IMR-90 (cell line): ENCODE results near the gene SMCP. TPM values are rescaled to one million over a fixed set of nuclear protein-coding genes. Genes with fewer than 3 reads are reported as not detected.

Experiments used
- ATAC-seq: fragments of 200-7000 bp; cut with Tn5 transposase; 2 replicates; pipeline ENCODE4 v1.9.1; 2020; ENCODE audit warnings: low read depth, mild to moderate bottlenecking, moderate library complexity
- BruUV-seq: library from RNA; stranded (reverse); fragments of 400-500 nt; replicated peaks from 2 replicates; lab custom pipeline; 2021; lab: Mats Ljungman, UMichigan
- CTCF ChIA-PET: fragments of 300-600 bp; formaldehyde crosslinking; extraction: SDS; loops from one replicate; lab custom pipeline; 2021; ENCODE audit warnings: antibody characterized with exemption; lab: Yijun Ruan, JAX
- POLR2A ChIA-PET: fragments of 300-600 bp; sonication (Branson Sonifier 250); formaldehyde crosslinking; loops from one replicate; lab custom pipeline; 2022; ENCODE audit warnings: antibody characterized with exemption; ENCODE audit not compliant: unreplicated experiment; lab: Charles Lee
- DNase-seq: peaks from one replicate; pipeline ENCODE4 v3.0.0; 2013
- H2AFZ ChIP-seq: replicated peaks from 2 replicates; pipeline ENCODE3; 2013; ENCODE audit warnings: low read length, mild to moderate bottlenecking; ENCODE audit not compliant: poor library complexity
- H2AK5ac ChIP-seq: 2 replicates; pipeline ENCODE4 v1.6.1; 2013; ENCODE audit warnings: low read depth, low read length, inconsistent platforms
- H2AK9ac ChIP-seq: replicated peaks from 2 replicates; pipeline ENCODE3; 2013; ENCODE audit warnings: mild to moderate bottlenecking, low read depth, low read length, moderate library complexity; ENCODE audit not compliant: poor library complexity
- H2BK120ac ChIP-seq: 2 replicates; pipeline ENCODE4 v1.6.1; 2013; ENCODE audit warnings: low read depth, low read length, inconsistent platforms
- H2BK15ac ChIP-seq: 3 replicates; pipeline ENCODE4 v1.6.1; 2013; ENCODE audit warnings: low read depth, low read length, inconsistent platforms
- H2BK20ac ChIP-seq: 2 replicates; pipeline ENCODE4 v1.6.1; 2013; ENCODE audit warnings: low read depth, mild to moderate bottlenecking, inconsistent platforms, low read length, moderate library complexity
- H2BK5ac ChIP-seq: 2 replicates; pipeline ENCODE4 v1.6.1; 2013; ENCODE audit warnings: mild to moderate bottlenecking, low read depth, low read length, inconsistent platforms; ENCODE audit not compliant: poor library complexity, severe bottlenecking
- H3K14ac ChIP-seq: replicated peaks from 2 replicates; pipeline ENCODE4 v1.6.1; 2013; ENCODE audit warnings: low read depth, low read length, inconsistent platforms
- H3K18ac ChIP-seq: 2 replicates; pipeline ENCODE4 v1.6.1; 2013; ENCODE audit warnings: low read depth, low read length, control low read depth
- H3K23ac ChIP-seq: 2 replicates; pipeline ENCODE4 v1.6.1; 2013; ENCODE audit warnings: low read depth, low read length, inconsistent platforms
- H3K27ac ChIP-seq: 2 replicates; pipeline ENCODE4 v1.5.1; 2013; ENCODE audit warnings: mild to moderate bottlenecking, control low read depth, low read length; ENCODE audit not compliant: insufficient read depth
- H3K27me3 ChIP-seq: 2 replicates; pipeline ENCODE4 v1.6.1; 2013; ENCODE audit warnings: low read length; ENCODE audit not compliant: control insufficient read depth, insufficient read depth
- H3K36me3 ChIP-seq: 2 replicates; pipeline ENCODE4 v1.6.1; 2013; ENCODE audit warnings: low read length, mixed read lengths; ENCODE audit not compliant: control insufficient read depth, insufficient read depth
- H3K4ac ChIP-seq: 2 replicates; pipeline ENCODE4 v1.6.1; 2013; ENCODE audit warnings: low read depth, low read length, inconsistent platforms
- H3K4me1 ChIP-seq: 2 replicates; pipeline ENCODE4 v1.6.1; 2013; ENCODE audit warnings: low read length, mixed read lengths; ENCODE audit not compliant: control insufficient read depth, insufficient read depth
- H3K4me2 ChIP-seq: 2 replicates; pipeline ENCODE4 v1.6.1; 2013; ENCODE audit warnings: low read depth, mild to moderate bottlenecking, control low read depth, low read length, moderate library complexity
- H3K4me3 ChIP-seq: 2 replicates; pipeline ENCODE4 v1.5.1; 2013; ENCODE audit warnings: low read depth, mild to moderate bottlenecking, control low read depth, low read length, moderate library complexity; ENCODE audit not compliant: insufficient read depth
- H3K56ac ChIP-seq: 2 replicates; pipeline ENCODE4 v1.6.1; 2013; ENCODE audit warnings: low read length, inconsistent platforms; ENCODE audit not compliant: insufficient read depth; ENCODE audit errors: extremely low read depth
- H3K79me1 ChIP-seq, 2 experiments: 2 replicates each; pipeline ENCODE4 v1.6.1; 2013; ENCODE audit warnings: low read length in 2 of 2, inconsistent platforms in 1 of 2, low read depth in 1 of 2
- H3K9ac ChIP-seq: 2 replicates; pipeline ENCODE4 v1.6.1; 2013; ENCODE audit warnings: low read depth, low read length, control low read depth
- H3K9me1 ChIP-seq: 2 replicates; pipeline ENCODE4 v1.6.1; 2013; ENCODE audit warnings: low read length, inconsistent platforms; ENCODE audit not compliant: insufficient read depth
- H3K9me3 ChIP-seq: 2 replicates; pipeline ENCODE4 v1.6.1; 2013; ENCODE audit warnings: low read length; ENCODE audit not compliant: control insufficient read depth, insufficient read depth
- H4K20me1 ChIP-seq: 2 replicates; pipeline ENCODE4 v1.6.1; 2013; ENCODE audit warnings: low read length, inconsistent platforms; ENCODE audit not compliant: insufficient read depth
- H4K5ac ChIP-seq: 2 replicates; pipeline ENCODE4 v1.6.1; 2013; ENCODE audit warnings: mild to moderate bottlenecking, low read depth, low read length, control low read depth
- H4K8ac ChIP-seq, 2 experiments: 2 replicates each; pipeline ENCODE4 v1.6.1; 2013; ENCODE audit warnings: low read depth in 2 of 2, low read length in 2 of 2, control low read depth in 1 of 2, inconsistent platforms in 1 of 2
- H4K91ac ChIP-seq: 2 replicates; pipeline ENCODE4 v1.6.1; 2013; ENCODE audit warnings: low read depth, low read length, inconsistent platforms; ENCODE audit not compliant: insufficient read depth
- POLR2A ChIP-seq: IDR thresholded peaks from 2 replicates; pipeline ENCODE4 v1.6.1; 2012; ENCODE audit warnings: mild to moderate bottlenecking, low read depth, low read length
- SMC3 ChIP-seq: fragments of 150-350 bp; IDR thresholded peaks from 2 replicates; pipeline ENCODE4 v1.6.1; 2016; ENCODE audit warnings: low read depth, mild to moderate bottlenecking, antibody characterized with exemption, low read length, moderate library complexity
- WGBS, 2 experiments: methylation state at CpG; one replicate each; pipeline versions ENCODE4 v1.1.5 to v1.1.7; 2013; ENCODE audit warnings: missing lambda C conversion rate in 2 of 2; ENCODE audit not compliant: insufficient read length in 1 of 2; ENCODE audit errors: extremely low coverage in 2 of 2; 5-methylcytosine and 5-hydroxymethylcytosine counted together
- dilution Hi-C: fragments of 300-500 bp; cut with HindIII; formaldehyde crosslinking; loops from one replicate; pipeline ENCODE4 v1.14.3; 2018; ENCODE audit warnings: low sequenced_read_pairs; ENCODE audit not compliant: unreplicated experiment
- in situ Hi-C: fragments of 300-500 bp; cut with MboI; formaldehyde crosslinking; loops from 3 replicates; pipeline ENCODE4 v1.14.3; 2019; ENCODE audit warnings: low sequenced_read_pairs, inconsistent platforms, mixed read lengths
- intact Hi-C: fragments of 100-400 bp; cut with micrococcal nuclease; formaldehyde crosslinking; loops from 2 replicates; pipeline ENCODE4 v1.10.0; 2022
- polyA plus RNA-seq, 3 experiments: library from polyadenylated mRNA; depleted of rRNA; stranded (reverse); fragments of >200 nt; gene quantifications; 2 replicates each; pipeline ENCODE4 v1.2.3, GENCODE V29; 2012; ENCODE audit warnings: low replicate concordance in 1 of 3
- total RNA-seq: library from RNA; depleted of rRNA; stranded (reverse); fragments of >200 nt; gene quantifications from 2 replicates; pipeline ENCODE4 v1.2.3, GENCODE V29; 2012

SMCP gene
- total and polyA plus RNA-seq, 2 of the 4 experiments (the other 2 are of a cell fraction), result not detected

GRCh38 chr1:152871731-152872126, 6.4 kb upstream of the SMCP start:
- H2BK5ac ChIP-seq, result no peak overlapping the region
- no peaks in the 10 kb centered on the region for H3K9me3 ChIP-seq
- no peak overlapping the region for H2AFZ ChIP-seq
- no peak overlapping the region for H3K9ac ChIP-seq
- DNase-seq (no peak), ATAC-seq (no peak)
- H3K14ac ChIP-seq, result no peak overlapping the region
- no peak overlapping the region for H2BK15ac ChIP-seq
- H3K4me3 ChIP-seq, result no peak overlapping the region
- H4K91ac ChIP-seq, result no peak overlapping the region
- WGBS, 2 experiments, result 50% methylated on average over 5 of the region's 6 CpGs; no CpG with 5 or more reads in 1 of the 2 experiments
- H3K56ac ChIP-seq, result no peak overlapping the region
- no peaks in the 10 kb centered on the region for H3K9me1 ChIP-seq
- intact Hi-C loops, result no loop called here
- no peaks in the 10 kb centered on the region for H3K27me3 ChIP-seq
- H2AK5ac ChIP-seq, result no peak overlapping the region
- H3K4ac ChIP-seq, result no peak overlapping the region
- no peak overlapping the region for H2BK20ac ChIP-seq
- TF ChIP-seq POLR2A, result no peak
- TF ChIP-seq SMC3, result no peak
- ChIA-PET CTCF (no interaction called here), POLR2A (no interaction called here)
- H4K8ac ChIP-seq, result no peak overlapping the region
- no peak overlapping the region for H2BK120ac ChIP-seq
- H3K4me2 ChIP-seq, result no peak overlapping the region
- H3K4me1 ChIP-seq, result no peaks in the 10 kb centered on the region
- H4K20me1 ChIP-seq, result no peaks in the 10 kb centered on the region
- no peak overlapping the region for H3K23ac ChIP-seq
- H3K18ac ChIP-seq, result no peak overlapping the region
- H3K27ac ChIP-seq, result no peak overlapping the region
- in situ Hi-C loops, result loop anchor here (5.0 kb wide), 1 partner anchor 356 kb away; no protein-coding TSS in a partner anchor
- no peaks in the 10 kb centered on the region for H3K36me3 ChIP-seq
- dilution Hi-C loops, result no loop called here
- H4K5ac ChIP-seq, result no peak overlapping the region
- BruUV-seq, result no TSS peak
- no peak overlapping the region for H2AK9ac ChIP-seq
- H3K79me1 ChIP-seq, result no peaks in the 10 kb centered on the region
